Kidney glomerular epithelial cell (primary cell): ENCODE data around the gene CCDC192.

ENCODE experiments used
- DNase-seq: peaks from one replicate; lab custom pipeline; 2025; lab: John Stamatoyannopoulos, UW

CCDC192 gene

GRCh38 chr5:127923804-127924570 lies 220.8 kb downstream of the CCDC192 start:
- DNase-seq, result peak; percentile 18

DNA sequence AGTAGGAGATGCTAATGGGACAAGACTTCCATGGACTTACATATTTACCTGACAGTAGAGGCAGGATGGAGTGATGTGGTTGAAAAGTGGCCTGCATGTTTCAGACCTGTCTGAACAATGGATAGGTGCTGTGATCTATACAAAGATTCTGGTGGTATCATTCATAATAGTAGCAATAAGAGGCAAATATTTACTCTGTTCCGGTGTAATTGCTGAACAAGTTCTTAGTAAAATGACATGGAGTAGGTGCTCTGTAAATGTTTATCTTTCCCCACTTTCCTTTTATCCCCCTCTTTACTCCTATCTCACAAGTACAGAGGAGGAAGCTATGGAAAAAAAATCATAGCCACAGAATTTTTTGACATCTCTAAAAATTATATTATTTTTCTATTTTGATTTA lies 221.4 kb downstream of the CCDC192 start:
- no peak for DNase-seq

DNA sequence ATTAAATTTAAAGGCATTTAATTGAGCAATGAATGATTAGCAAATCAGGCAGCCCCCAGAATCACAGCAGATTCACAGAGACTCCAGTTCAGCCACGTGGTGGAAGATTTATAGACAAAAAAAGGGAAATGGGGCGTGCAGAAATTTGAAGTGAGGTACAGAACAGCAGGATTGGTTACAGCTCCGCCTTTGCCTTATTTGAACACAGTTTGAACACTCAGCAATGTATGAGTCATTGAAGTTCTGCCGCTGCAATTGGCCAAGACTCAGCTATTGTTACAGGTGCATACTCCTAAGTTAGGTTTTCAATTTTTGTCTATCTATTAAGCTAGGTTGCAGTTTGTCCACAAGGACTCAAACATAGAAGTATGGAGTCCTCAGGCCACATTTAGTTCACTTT lies 222.7 kb downstream of the CCDC192 start:
- no peak for DNase-seq

- DNase-seq, result no peak
Measured at GRCh38 chr5:127926974-127927373, 223.8 kb downstream of the CCDC192 start.

DNA sequence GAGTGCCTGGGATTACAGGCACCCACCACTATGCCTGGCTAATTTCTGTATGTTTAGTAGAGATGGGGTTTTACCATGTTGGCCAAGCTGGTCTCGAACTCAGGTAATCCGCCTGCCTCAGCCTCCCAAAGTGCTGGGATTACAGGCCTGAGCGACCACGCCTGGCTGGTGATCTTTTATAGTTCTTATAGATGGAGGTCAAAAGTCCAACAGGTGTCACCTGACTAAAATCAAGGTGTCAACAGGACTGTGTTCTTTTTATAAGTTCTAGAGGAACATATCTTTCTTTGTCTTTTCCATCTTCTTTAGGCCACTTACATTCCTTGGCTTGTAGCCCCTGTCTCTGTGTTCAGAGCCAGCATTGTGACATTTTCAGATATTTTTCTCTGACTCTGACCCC lies 224.9 kb downstream of the CCDC192 start:
- no peak for DNase-seq

- peak; percentile 83 for DNase-seq
Measured at GRCh38 chr5:127930311-127930710, 227.1 kb downstream of the CCDC192 start.

GRCh38 chr5:127931396-127931795 lies 228.2 kb downstream of the CCDC192 start:
- no peak for DNase-seq

- peak; percentile 45 for DNase-seq
Measured at GRCh38 chr5:127933348-127933747, 230.2 kb downstream of the CCDC192 start.

DNA sequence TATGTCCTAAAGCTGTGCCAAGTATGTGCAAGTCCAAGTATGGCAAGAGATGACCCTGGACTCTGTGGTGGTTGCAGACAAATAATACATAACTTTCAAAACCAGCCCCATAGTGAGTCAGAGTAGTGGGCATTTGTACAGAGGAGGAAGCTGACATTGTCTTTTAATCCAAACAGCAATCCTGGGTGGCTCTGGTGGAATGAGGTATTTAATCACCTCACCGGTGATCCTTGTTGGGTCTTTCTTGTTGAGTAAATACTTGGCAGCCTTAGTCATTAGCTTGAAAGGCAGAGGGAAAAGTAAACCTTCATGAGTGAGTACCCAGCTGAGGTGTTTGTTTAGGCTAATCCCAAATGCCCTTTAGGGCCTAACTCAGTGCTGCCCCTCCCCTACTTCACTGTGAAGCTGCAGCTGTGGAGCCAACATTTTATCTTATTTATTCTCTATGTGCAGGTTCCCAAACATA lies 231.6 kb downstream of the CCDC192 start:
- peak; percentile 98 for DNase-seq

DNA sequence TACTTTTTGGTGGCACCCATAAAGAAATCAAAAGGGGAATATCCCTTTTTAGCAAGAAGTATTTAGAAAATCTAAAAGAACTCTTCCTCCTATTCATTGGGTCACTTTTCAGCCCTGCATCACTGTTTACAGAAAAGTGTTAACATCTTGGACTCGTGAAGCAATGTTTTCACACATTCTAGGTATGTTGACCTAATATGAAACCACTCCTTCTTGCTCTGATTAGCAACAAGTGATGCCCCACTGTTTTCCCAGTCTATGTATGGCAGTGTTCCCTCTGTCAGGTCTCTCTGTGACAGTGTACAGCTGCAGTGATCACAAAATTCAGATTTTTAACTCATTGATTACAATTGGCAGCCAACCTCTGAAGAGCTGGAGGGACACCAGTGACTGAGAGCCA lies 232.2 kb downstream of the CCDC192 start:
- no peak for DNase-seq

DNA sequence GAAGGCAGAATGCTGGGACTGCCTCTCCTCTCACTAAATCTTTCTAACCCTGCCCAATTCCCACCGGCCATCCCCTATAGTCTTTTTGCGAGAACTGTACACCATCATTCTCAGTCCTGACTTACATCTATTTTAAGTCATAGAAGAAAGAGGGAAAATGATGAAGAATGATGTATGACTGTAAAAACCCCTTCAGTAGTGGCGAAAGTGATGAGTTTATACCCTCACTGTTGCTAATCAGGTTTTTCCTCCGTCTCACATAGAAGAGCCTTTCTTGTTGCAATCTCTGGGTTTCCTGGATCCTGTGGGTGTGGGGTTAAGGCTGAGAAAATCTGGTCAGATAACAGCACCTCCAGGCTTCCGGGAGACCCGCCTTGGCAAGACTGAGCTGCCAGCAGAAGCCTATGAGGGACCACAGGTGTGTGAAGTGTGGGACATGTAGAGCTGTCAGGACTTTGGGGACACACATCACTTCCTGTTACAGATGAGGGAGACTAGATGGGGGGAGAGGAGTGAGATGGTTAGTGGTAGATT lies 233.3 kb downstream of the CCDC192 start:
- DNase-seq, result no peak

DNA sequence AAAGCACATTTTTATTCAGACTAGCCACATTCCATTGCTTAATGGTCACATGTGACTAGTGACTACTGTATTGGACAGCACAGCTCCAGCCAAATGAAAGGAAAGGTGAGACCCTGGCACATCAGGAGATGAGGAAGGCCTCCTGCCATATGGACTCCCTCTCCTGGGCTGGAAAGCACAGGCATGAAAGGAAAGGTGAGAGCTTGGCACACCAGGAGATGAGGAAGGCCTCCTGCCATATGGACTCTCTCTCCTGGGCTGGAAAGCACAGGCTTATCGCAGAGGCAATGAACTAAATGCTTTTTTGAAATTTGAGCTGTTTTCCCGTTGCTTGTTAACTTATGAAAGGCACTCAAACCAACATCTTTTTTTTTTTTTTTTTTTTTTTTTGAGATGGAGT lies 235.6 kb downstream of the CCDC192 start:
- DNase-seq, result no peak

GRCh38 chr5:127940854-127941253 lies 237.7 kb downstream of the CCDC192 start:
- no peak for DNase-seq

DNA sequence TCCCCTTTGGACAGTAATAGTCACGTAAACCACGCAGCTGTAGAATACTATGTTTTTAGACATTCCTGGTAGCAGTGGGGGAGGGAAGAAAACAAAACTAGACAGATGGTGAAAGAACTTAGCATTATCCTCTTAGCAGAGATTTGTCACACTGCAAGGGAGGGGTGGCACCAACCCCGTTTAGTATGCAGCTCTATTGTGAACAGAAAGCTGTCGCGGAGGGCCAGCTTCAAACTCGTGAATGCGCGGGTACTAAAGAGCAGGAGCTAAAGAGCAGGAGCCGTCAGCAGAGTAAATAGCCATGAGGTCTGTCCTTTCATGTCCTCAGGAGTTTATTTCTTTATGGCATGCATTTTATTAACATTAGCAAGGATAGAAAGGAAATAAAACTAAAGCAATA lies 238.5 kb downstream of the CCDC192 start:
- DNase-seq, result no peak

DNA sequence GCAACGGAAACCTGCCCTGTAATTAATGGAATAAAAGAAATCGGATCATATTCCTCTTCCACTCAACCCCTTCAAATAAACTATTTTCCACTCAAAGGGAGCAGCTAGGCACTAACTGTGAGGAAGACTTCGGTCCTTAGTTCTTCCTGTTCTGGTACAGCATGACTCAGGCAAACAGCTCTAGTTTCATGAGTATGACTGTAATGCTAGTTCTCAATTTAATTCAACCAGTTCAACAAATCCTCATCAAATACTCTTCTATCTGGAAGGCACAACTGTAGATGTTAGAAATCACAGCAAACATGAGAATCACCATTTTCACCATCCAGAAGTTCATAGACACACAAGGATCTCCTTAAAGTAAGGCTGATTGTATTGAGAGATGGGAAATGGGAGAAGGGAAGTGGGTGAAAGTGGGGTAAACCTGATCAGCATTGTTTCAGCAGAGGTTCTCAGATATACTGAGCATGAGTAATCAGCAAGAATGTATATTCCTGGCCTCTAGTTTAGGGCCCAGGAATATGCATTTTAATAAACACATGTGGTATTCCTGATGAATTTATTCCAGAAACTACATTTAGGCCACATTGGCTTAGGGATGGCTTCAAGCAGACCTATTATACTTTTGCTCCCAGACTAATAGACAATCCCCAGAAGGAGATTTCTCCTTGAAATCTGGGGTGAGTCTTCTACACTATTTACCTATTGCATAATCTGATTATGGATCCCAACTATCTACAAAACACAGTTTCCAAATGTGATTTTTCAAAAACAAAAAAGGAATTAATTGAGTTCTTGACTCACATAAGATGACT lies 239.3 kb downstream of the CCDC192 start:
- peak; percentile 19 for DNase-seq

DNA sequence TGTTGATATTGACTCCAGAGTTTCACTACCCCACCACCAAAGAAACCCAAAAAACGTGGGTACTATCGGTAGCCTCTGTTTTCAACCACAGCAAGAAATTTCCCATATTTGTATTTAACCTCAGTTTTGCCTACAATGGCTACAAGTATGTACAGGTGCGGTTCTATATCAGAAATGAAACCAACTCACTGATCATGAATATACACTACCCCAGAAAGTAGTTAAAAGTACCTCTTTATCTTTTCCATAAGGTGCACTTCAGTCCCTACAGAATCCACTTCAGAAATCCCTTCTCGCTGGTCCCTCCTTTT lies 239.8 kb downstream of the CCDC192 start:
- no peak for DNase-seq

DNA sequence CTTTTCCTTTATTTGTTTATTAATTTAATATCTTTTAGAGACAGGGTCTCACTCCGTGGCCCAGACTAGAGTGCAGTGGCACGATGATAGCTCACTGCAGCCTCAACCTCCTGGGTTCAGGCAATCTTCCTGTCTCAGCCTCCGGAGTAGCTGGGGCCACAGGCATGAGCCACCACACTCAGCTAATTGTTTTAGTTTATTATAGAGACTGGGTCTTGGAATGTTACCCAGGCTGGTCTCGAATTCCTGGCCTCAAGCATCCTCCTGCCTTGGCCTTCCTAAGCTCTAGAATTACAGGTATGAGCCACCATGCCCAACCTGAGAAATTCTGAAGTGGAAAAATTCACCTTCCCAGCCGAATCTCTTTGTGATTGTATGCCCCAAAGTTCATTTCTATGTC lies 240.9 kb downstream of the CCDC192 start:
- DNase-seq, result no peak

DNA sequence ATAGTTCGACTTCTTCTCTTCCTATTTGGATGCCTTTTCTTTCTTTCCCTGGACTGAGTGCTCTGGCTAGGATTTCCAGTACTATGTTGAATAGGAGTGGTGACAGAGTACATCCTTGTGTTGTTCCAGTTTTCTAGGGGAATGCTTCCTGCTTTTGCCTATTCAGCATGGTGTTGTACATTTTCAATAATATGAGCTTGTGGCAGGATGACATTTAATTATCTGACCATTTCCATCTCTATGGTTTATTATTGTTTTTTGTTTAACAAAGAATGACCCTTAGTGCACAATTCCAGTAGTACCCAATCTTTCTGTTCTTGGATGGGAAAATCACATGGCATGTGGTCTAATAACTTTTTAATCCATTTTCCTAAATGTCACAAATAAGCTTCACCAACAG lies 244.8 kb downstream of the CCDC192 start:
- no peak for DNase-seq

- DNase-seq, result no peak
Measured at GRCh38 chr5:127950707-127951391, 247.7 kb downstream of the CCDC192 start.

GRCh38 chr5:127951791-127952190 lies 248.6 kb downstream of the CCDC192 start:
- DNase-seq, result no peak

GRCh38 chr5:127957183-127957582 lies 254.0 kb downstream of the CCDC192 start:
- peak; percentile 52 for DNase-seq

GRCh38 chr5:127957701-127958239 lies 254.6 kb downstream of the CCDC192 start:
- no peak for DNase-seq
